PC-9 (cell line): ENCODE measurements around the gene PRM2. TPM values are rescaled to one million over a fixed set of nuclear protein-coding genes. Genes with fewer than 3 reads are reported as not detected.
A peak's percentile ranks its signal among the peaks of the same experiment; 100 is the strongest.

Experiments
- BruUV-seq: library from RNA; stranded (reverse); fragments of 400-500 nt; replicated peaks from 2 replicates; lab custom pipeline; 2021; lab: Mats Ljungman, UMichigan
- CTCF ChIA-PET: fragments of 300-600 bp; sonication (Branson Sonifier 250); formaldehyde crosslinking; loops from one replicate; lab custom pipeline; 2022; ENCODE audit warnings: antibody characterized with exemption; lab: Charles Lee
- POLR2A ChIA-PET: fragments of 300-600 bp; sonication (Branson Sonifier 250); formaldehyde crosslinking; loops from one replicate; lab custom pipeline; 2022; ENCODE audit warnings: antibody characterized with exemption; ENCODE audit not compliant: unreplicated experiment; lab: Charles Lee
- DNase-seq, 2 experiments: peaks; one replicate each; pipeline versions ENCODE4 v3.0.0 to v3.0.0-alpha.2; 2015 to 2022; ENCODE audit warnings: mixed read lengths in 1 of 2
- H2AFZ ChIP-seq: fragments of 200-600 bp; sonication (generic); 2 replicates; pipeline ENCODE4 v1.8.1; 2017; ENCODE audit warnings: antibody characterized with exemption
- H3F3A ChIP-seq: fragments of 200-600 bp; sonication (generic); 2 replicates; pipeline ENCODE4 v1.8.1; 2017; ENCODE audit warnings: antibody characterized with exemption, mild to moderate bottlenecking, low read depth; ENCODE audit not compliant: insufficient read depth
- H3K27ac ChIP-seq: fragments of 200-600 bp; sonication (generic); 2 replicates; pipeline ENCODE4 v1.6.1; 2016; ENCODE audit warnings: mixed run types
- H3K27me3 ChIP-seq: fragments of 200-600 bp; sonication (generic); 2 replicates; pipeline ENCODE4 v1.6.1; 2016; ENCODE audit warnings: low read depth, mixed run types; ENCODE audit not compliant: insufficient read depth
- H3K36me3 ChIP-seq: fragments of 200-600 bp; sonication (generic); 2 replicates; pipeline ENCODE4 v1.6.1; 2016; ENCODE audit warnings: low read depth, mixed run types
- H3K4me1 ChIP-seq: fragments of 200-600 bp; sonication (generic); replicated peaks from 2 replicates; pipeline ENCODE4 v1.6.1; 2016; ENCODE audit warnings: mixed run types; ENCODE audit not compliant: insufficient read depth
- H3K4me2 ChIP-seq: fragments of 200-600 bp; sonication (generic); 2 replicates; pipeline ENCODE4 v1.6.1; 2017; ENCODE audit warnings: mixed run types
- H3K4me3 ChIP-seq: fragments of 200-600 bp; sonication (generic); 2 replicates; pipeline ENCODE4 v1.6.1; 2016; ENCODE audit warnings: mixed run types
- H3K79me2 ChIP-seq: fragments of 200-600 bp; sonication (generic); 2 replicates; pipeline ENCODE4 v1.6.1; 2017; ENCODE audit warnings: low read depth, mixed run types
- H3K9me2 ChIP-seq: fragments of 200-600 bp; sonication (generic); 2 replicates; pipeline ENCODE4 v1.8.1; 2017; ENCODE audit warnings: mild to moderate bottlenecking; ENCODE audit not compliant: insufficient read depth
- H3K9me3 ChIP-seq: fragments of 200-600 bp; sonication (generic); 2 replicates; pipeline ENCODE4 v1.8.1; 2016; ENCODE audit warnings: low read depth; ENCODE audit not compliant: insufficient read depth
- H4K20me1 ChIP-seq: fragments of 200-600 bp; sonication (generic); 2 replicates; pipeline ENCODE4 v1.8.1; 2017; ENCODE audit not compliant: insufficient read depth
- EZH2 ChIP-seq: fragments of 200-600 bp; sonication (generic); IDR thresholded peaks from 2 replicates; pipeline ENCODE4 v1.8.0; 2017; ENCODE audit warnings: antibody characterized with exemption, low read depth
- intact Hi-C: fragments of 100-400 bp; cut with micrococcal nuclease; formaldehyde crosslinking; loops from one replicate; pipeline ENCODE4 v1.10.0; 2022; ENCODE audit not compliant: unreplicated experiment
- total RNA-seq: library from RNA; stranded (reverse); gene quantifications from 2 replicates; pipeline ENCODE4 v1.2.3, GENCODE V29; 2021
- TF ChIP-seq, protein P1 (sequence below): fragments of 200-600 bp; sonication (generic); conservative IDR thresholded peaks from 2 replicates; pipeline ENCODE4 v1.6.1; 2017; ENCODE audit warnings: mixed run types, antibody characterized with exemption, mild to moderate bottlenecking, moderate library complexity

Gene PRM2
- total RNA-seq, 1 experiment from 2014 or later, result not detected

- POLR2A ChIA-PET, result interaction anchor here (0.6 to 1.2 kb wide), 13 partner anchors 42 to 543 kb away, joined by 3 to 13 read pairs (median 4); no protein-coding TSS in a partner anchor
- Histone ChIP-seq H3K4me3 (peak overlapping the region; percentile 96), H2AFZ (peak overlapping the region; percentile 95), H3K27ac (no peak overlapping the region), H4K20me1 (no peaks in the 10 kb centered on the region), H3K4me2 (peak overlapping the region; percentile 96), H3K79me2 (no peaks in the 10 kb centered on the region), H3F3A (peaks cover 7% of the 10 kb centered on the region; the same call in 1 of the 2 replicates), H3K27me3 (no peaks in the 10 kb centered on the region), H3K36me3 (no peaks in the 10 kb centered on the region), H3K4me1 (peaks cover 23% of the 10 kb centered on the region), H3K9me3 (no peaks in the 10 kb centered on the region), H3K9me2 (no peaks in the 10 kb centered on the region)
- TF ChIP-seq, protein P1, sequence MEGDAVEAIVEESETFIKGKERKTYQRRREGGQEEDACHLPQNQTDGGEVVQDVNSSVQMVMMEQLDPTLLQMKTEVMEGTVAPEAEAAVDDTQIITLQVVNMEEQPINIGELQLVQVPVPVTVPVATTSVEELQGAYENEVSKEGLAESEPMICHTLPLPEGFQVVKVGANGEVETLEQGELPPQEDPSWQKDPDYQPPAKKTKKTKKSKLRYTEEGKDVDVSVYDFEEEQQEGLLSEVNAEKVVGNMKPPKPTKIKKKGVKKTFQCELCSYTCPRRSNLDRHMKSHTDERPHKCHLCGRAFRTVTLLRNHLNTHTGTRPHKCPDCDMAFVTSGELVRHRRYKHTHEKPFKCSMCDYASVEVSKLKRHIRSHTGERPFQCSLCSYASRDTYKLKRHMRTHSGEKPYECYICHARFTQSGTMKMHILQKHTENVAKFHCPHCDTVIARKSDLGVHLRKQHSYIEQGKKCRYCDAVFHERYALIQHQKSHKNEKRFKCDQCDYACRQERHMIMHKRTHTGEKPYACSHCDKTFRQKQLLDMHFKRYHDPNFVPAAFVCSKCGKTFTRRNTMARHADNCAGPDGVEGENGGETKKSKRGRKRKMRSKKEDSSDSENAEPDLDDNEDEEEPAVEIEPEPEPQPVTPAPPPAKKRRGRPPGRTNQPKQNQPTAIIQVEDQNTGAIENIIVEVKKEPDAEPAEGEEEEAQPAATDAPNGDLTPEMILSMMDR, result no peak
- TF ChIP-seq EZH2, result no peak
- DNase-seq, result peak in 1 of 2 experiments; percentile 51
- intact Hi-C loops, result loop anchor here (1.0 to 10.0 kb wide), 5 partner anchors 42 to 284 kb away; no protein-coding TSS in a partner anchor
- BruUV-seq, result no TSS peak
- CTCF ChIA-PET, result interaction anchor here (0.5 to 3.7 kb wide), 18 partner anchors 57 to 1067 kb away, joined by 3 to 25 read pairs (median 4); no protein-coding TSS in a partner anchor
Observed at GRCh38 chr16:11254913-11255736, 21.2 kb downstream of the PRM2 start.

DNA sequence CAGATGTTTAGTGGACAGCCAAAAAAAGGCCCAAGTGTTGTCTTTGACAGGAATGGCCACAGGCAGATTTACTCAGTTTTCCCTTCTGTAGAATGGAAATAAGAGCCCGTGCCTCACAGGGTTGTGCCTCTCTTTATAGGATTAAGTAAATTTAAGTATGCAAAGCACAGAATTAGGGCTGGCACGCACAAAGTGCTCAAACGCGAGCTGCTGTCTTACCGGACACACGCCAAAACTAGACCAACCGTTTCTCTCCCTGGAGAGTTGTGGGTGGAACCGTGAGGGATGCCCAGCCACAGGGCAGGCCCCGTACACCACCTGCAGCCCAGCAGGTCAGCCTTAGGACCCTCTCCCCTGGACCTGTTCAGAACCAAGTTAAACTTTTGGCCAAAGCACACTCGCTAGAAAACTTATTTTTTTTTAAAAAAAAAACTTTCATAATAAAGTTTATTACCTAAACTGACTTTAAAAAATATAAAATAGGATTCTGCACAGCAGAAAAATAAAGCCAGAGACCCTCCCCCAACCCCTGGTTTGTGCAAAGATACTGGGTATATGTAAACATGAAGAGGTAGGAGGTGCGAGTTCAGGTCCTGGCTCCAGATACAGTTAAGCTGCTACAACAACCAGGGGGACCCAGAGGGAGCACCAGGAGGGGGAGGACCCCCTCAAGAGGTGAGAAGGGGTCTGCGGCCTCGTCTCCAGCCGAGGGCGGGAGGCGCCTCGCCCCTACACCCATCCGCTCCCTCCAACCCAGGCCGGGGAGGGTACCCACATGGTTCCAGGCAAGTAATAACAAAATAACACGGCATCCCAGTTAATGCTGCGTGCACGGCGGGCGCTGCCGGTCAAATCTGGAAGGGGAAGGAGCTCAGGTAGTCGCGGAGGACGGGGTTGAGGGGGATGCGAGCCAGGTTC, 22.0 kb downstream of the PRM2 start:
- CTCF ChIA-PET, result interaction anchor here (0.5 to 3.7 kb wide), 8 partner anchors 121 to 291 kb away, joined by 3 to 25 read pairs (median 4); no protein-coding TSS in a partner anchor
- Histone ChIP-seq H2AFZ (peak overlapping the region; percentile 95), H3K27me3 (no peaks in the 10 kb centered on the region), H3K36me3 (no peaks in the 10 kb centered on the region), H3K4me3 (peak overlapping the region; percentile 96), H4K20me1 (no peaks in the 10 kb centered on the region), H3F3A (peaks cover 7% of the 10 kb centered on the region; the same call in 1 of the 2 replicates), H3K9me2 (no peaks in the 10 kb centered on the region), H3K4me1 (peaks cover 23% of the 10 kb centered on the region), H3K4me2 (peak overlapping the region; percentile 96), H3K79me2 (no peaks in the 10 kb centered on the region), H3K9me3 (no peaks in the 10 kb centered on the region), H3K27ac (no peak overlapping the region)
- TF ChIP-seq, protein P1, result no peak; the same call in 1 of the 2 replicates
- TF ChIP-seq EZH2, result no peak
- no TSS peak for BruUV-seq
- POLR2A ChIA-PET, result interaction anchor here (0.7 kb wide), 2 partner anchors 83 to 283 kb away, joined by 3 read pairs; no protein-coding TSS in a partner anchor
- intact Hi-C loops, result loop anchor here (2.0 to 10.0 kb wide), 2 partner anchors 53 to 199 kb away; no protein-coding TSS in a partner anchor
- no peak for DNase-seq
